SK-N-MC (cell line): ENCODE results near the gene SCAMP4.

ENCODE experiments used
- DNase-seq: peaks from one replicate; pipeline ENCODE4 v3.0.0-alpha.2; 2011; ENCODE audit warnings: low read depth, low spot score
- H3K27ac ChIP-seq: fragments of 200-600 bp; sonication (generic); 2 replicates; pipeline ENCODE4 v1.5.1; 2016; ENCODE audit warnings: mixed run types
- H3K36me3 ChIP-seq: fragments of 200-600 bp; sonication (generic); 2 replicates; pipeline ENCODE4 v1.6.1; 2017; ENCODE audit warnings: antibody characterized with exemption, low read length, mixed read lengths; ENCODE audit not compliant: insufficient read depth
- H3K4me3 ChIP-seq: fragments of 200-600 bp; sonication (generic); 2 replicates; pipeline ENCODE4 v1.5.1; 2016
- H3K9ac ChIP-seq: fragments of 200-600 bp; sonication (generic); 2 replicates; pipeline ENCODE4 v1.8.0; 2017; ENCODE audit warnings: mixed run types, mixed read lengths; ENCODE audit not compliant: insufficient read length
- H3K9me3 ChIP-seq: fragments of 200-600 bp; sonication (generic); 2 replicates; pipeline ENCODE4 v1.6.1; 2017; ENCODE audit warnings: low read depth, mild to moderate bottlenecking, antibody characterized with exemption, low read length, moderate library complexity, mixed read lengths
- EZH2 ChIP-seq: fragments of 200-600 bp; sonication (generic); IDR thresholded peaks from one replicate; pipeline ENCODE4 v1.6.1; 2017; ENCODE audit warnings: antibody characterized with exemption
- FOXP2 ChIP-seq: optimal IDR thresholded peaks from 2 replicates; pipeline ENCODE3; 2011; ENCODE audit warnings: mild to moderate bottlenecking, moderate library complexity; ENCODE audit not compliant: insufficient read depth; ENCODE audit errors: extremely low read length, control extremely low read depth
- POLR2AphosphoS5 ChIP-seq: IDR thresholded peaks from 2 replicates; pipeline ENCODE4 v1.6.1; 2012; ENCODE audit warnings: mild to moderate bottlenecking, low read depth, low read length, borderline replicate concordance

SCAMP4 gene

GRCh38 chr19:1922803-1923202, 17.6 kb downstream of the SCAMP4 start:
- no peak overlapping the region for H3K27ac ChIP-seq
- H3K9ac ChIP-seq, result no peak overlapping the region
- no peaks in the 10 kb centered on the region for H3K9me3 ChIP-seq
- no peak for DNase-seq
- TF ChIP-seq FOXP2 (no peak), EZH2 (no peak), POLR2AphosphoS5 (no peak)
- peaks cover 15% of the 10 kb centered on the region; the same call in 1 of the 2 replicates for H3K36me3 ChIP-seq
- no peak overlapping the region for H3K4me3 ChIP-seq

- H3K9me3 ChIP-seq, result no peaks in the 10 kb centered on the region
- H3K9ac ChIP-seq, result no peak overlapping the region
- peaks cover 11% of the 10 kb centered on the region; the same call in 1 of the 2 replicates for H3K36me3 ChIP-seq
- no peak overlapping the region for H3K27ac ChIP-seq
- H3K4me3 ChIP-seq, result no peak overlapping the region
- TF ChIP-seq FOXP2, result no peak
- no peak for TF ChIP-seq EZH2
- TF ChIP-seq POLR2AphosphoS5, result no peak
- no peak for DNase-seq
Observed at GRCh38 chr19:1923319-1923718, 18.1 kb downstream of the SCAMP4 start.

- TF ChIP-seq FOXP2 (no peak), POLR2AphosphoS5 (no peak), EZH2 (no peak)
- no peaks in the 10 kb centered on the region for H3K9me3 ChIP-seq
- H3K4me3 ChIP-seq, result no peak overlapping the region
- H3K36me3 ChIP-seq, result peaks cover 11% of the 10 kb centered on the region; the same call in 1 of the 2 replicates
- DNase-seq, result no peak
- H3K9ac ChIP-seq, result no peak overlapping the region
- H3K27ac ChIP-seq, result no peak overlapping the region
Observed at GRCh38 chr19:1924320-1924961, 19.2 kb downstream of the SCAMP4 start.

GRCh38 chr19:1925544-1925943, 20.3 kb downstream of the SCAMP4 start:
- peaks cover 5% of the 10 kb centered on the region; the same call in 1 of the 2 replicates for H3K36me3 ChIP-seq
- TF ChIP-seq FOXP2 (no peak), EZH2 (no peak), POLR2AphosphoS5 (no peak)

GRCh38 chr19:1929021-1929742, 24.0 kb downstream of the SCAMP4 start:
- TF ChIP-seq POLR2AphosphoS5 (no peak), FOXP2 (no peak), EZH2 (no peak)
- Histone ChIP-seq H3K27ac (no peak overlapping the region), H3K9me3 (no peaks in the 10 kb centered on the region), H3K36me3 (no peaks in the 10 kb centered on the region; the same call in 1 of the 2 replicates), H3K4me3 (peak overlapping the region; percentile 50), H3K9ac (no peak overlapping the region)
- DNase-seq, result no peak

More at GRCh38 chr19:1925544-1925943, 20.3 kb downstream of the SCAMP4 start:
- Histone ChIP-seq H3K9ac (no peak overlapping the region), H3K9me3 (no peaks in the 10 kb centered on the region), H3K4me3 (no peak overlapping the region), H3K27ac (no peak overlapping the region)
- no peak for DNase-seq

- Histone ChIP-seq H3K4me3 (no peak overlapping the region), H3K9me3 (no peaks in the 10 kb centered on the region), H3K27ac (no peak overlapping the region), H3K36me3 (no peaks in the 10 kb centered on the region), H3K9ac (no peak overlapping the region)
- DNase-seq, result no peak
- TF ChIP-seq POLR2AphosphoS5 (no peak), FOXP2 (no peak), EZH2 (no peak)
Observed at GRCh38 chr19:1931445-1931844, 26.2 kb downstream of the SCAMP4 start.

GRCh38 chr19:1932395-1932794, 27.2 kb downstream of the SCAMP4 start:
- no peak for DNase-seq
- H3K36me3 ChIP-seq, result no peaks in the 10 kb centered on the region
- H3K4me3 ChIP-seq, result no peak overlapping the region
- no peak overlapping the region for H3K9ac ChIP-seq
- no peaks in the 10 kb centered on the region for H3K9me3 ChIP-seq
- no peak overlapping the region for H3K27ac ChIP-seq
- no peak for TF ChIP-seq POLR2AphosphoS5
- no peak for TF ChIP-seq FOXP2
- no peak for TF ChIP-seq EZH2

GRCh38 chr19:1933244-1933643, 28.0 kb downstream of the SCAMP4 start:
- no peak for TF ChIP-seq FOXP2
- no peak for TF ChIP-seq POLR2AphosphoS5
- TF ChIP-seq EZH2, result no peak
- H3K4me3 ChIP-seq, result no peak overlapping the region
- H3K9ac ChIP-seq, result no peak overlapping the region
- no peaks in the 10 kb centered on the region for H3K36me3 ChIP-seq
- no peak for DNase-seq
- H3K27ac ChIP-seq, result no peak overlapping the region
- no peaks in the 10 kb centered on the region for H3K9me3 ChIP-seq

GRCh38 chr19:1933942-1934341, 28.7 kb downstream of the SCAMP4 start:
- Histone ChIP-seq H3K27ac (no peak overlapping the region), H3K9me3 (no peaks in the 10 kb centered on the region), H3K4me3 (no peak overlapping the region), H3K9ac (no peak overlapping the region), H3K36me3 (no peaks in the 10 kb centered on the region)
- DNase-seq, result no peak
- TF ChIP-seq EZH2 (no peak), FOXP2 (no peak), POLR2AphosphoS5 (no peak)
